Astrocyte (in vitro differentiated cells and primary cell): ENCODE data around the gene ADRA2A. TPM values are rescaled to one million over a fixed set of nuclear protein-coding genes. Genes with fewer than 3 reads are reported as not detected.

Experiments
- DNase-seq: peaks from one replicate; pipeline ENCODE4 v3.0.0-alpha.2; 2010; ENCODE audit warnings: low read depth
- FAIRE-seq: peaks from 2 replicates; lab custom pipeline; 2011; peaks lifted over from hg19 to GRCh38; lab: Jason Lieb, UNC
- H2AFZ ChIP-seq: 2 replicates; pipeline ENCODE4 v1.6.0; 2012; ENCODE audit warnings: low read depth, low read length, inconsistent platforms
- H3K27ac ChIP-seq: 2 replicates; pipeline ENCODE4 v1.5.1; 2011; ENCODE audit warnings: low read depth, low read length, inconsistent platforms
- H3K27me3 ChIP-seq: 2 replicates; pipeline ENCODE4 v1.6.0; 2011; ENCODE audit warnings: low read length, inconsistent platforms; ENCODE audit not compliant: insufficient read depth
- H3K36me3 ChIP-seq: 2 replicates; pipeline ENCODE4 v1.5.1; 2011; ENCODE audit warnings: low read length, inconsistent platforms; ENCODE audit not compliant: insufficient read depth
- H3K4me1 ChIP-seq: 2 replicates; pipeline ENCODE4 v1.5.1; 2011; ENCODE audit warnings: low read length, inconsistent platforms; ENCODE audit not compliant: insufficient read depth
- H3K4me2 ChIP-seq: 2 replicates; pipeline ENCODE4 v1.6.0; 2012; ENCODE audit warnings: low read length, inconsistent platforms
- H3K4me3 ChIP-seq: 2 replicates; pipeline ENCODE4 v1.5.1; 2011; ENCODE audit warnings: low read depth, mild to moderate bottlenecking, low read length, inconsistent platforms; ENCODE audit not compliant: insufficient read depth
- H3K79me2 ChIP-seq: 2 replicates; pipeline ENCODE4 v1.6.0; 2012; ENCODE audit warnings: mild to moderate bottlenecking, low read length, inconsistent platforms; ENCODE audit not compliant: insufficient read depth
- H3K9ac ChIP-seq: 2 replicates; pipeline ENCODE4 v1.6.0; 2012; ENCODE audit warnings: mild to moderate bottlenecking, low read length, inconsistent platforms
- H3K9me3 ChIP-seq: 2 replicates; pipeline ENCODE4 v1.5.1; 2012; ENCODE audit warnings: low read depth, mild to moderate bottlenecking, low read length, inconsistent platforms; ENCODE audit not compliant: insufficient read depth
- H4K20me1 ChIP-seq: 2 replicates; pipeline ENCODE4 v1.6.0; 2012; ENCODE audit warnings: low read length, inconsistent platforms; ENCODE audit not compliant: insufficient read depth
- H3K27ac Mint-ChIP-seq: one replicate; pipeline ENCODE4 v1.8.0; 2021; ENCODE audit warnings: mild to moderate bottlenecking, mixed read lengths; ENCODE audit not compliant: unreplicated experiment
- H3K27me3 Mint-ChIP-seq: one replicate; pipeline ENCODE4 v1.8.0; 2021; ENCODE audit warnings: low read depth, mixed read lengths; ENCODE audit not compliant: unreplicated experiment
- H3K36me3 Mint-ChIP-seq: one replicate; pipeline ENCODE4 v1.8.0; 2021; ENCODE audit warnings: low read depth, mixed read lengths; ENCODE audit not compliant: unreplicated experiment
- H3K4me1 Mint-ChIP-seq: one replicate; pipeline ENCODE4 v1.8.0; 2021; ENCODE audit warnings: low read depth, mixed read lengths; ENCODE audit not compliant: unreplicated experiment
- H3K4me3 Mint-ChIP-seq: one replicate; pipeline ENCODE4 v1.8.0; 2021; ENCODE audit warnings: mild to moderate bottlenecking, moderate library complexity, mixed read lengths; ENCODE audit not compliant: unreplicated experiment
- H3K9me3 Mint-ChIP-seq: one replicate; pipeline ENCODE4 v1.8.0; 2021; ENCODE audit warnings: mild to moderate bottlenecking, mixed read lengths; ENCODE audit not compliant: unreplicated experiment
- EZH2 ChIP-seq: IDR thresholded peaks from 2 replicates; pipeline ENCODE4 v1.6.1; 2012; ENCODE audit warnings: mild to moderate bottlenecking, low read length, inconsistent platforms; ENCODE audit not compliant: insufficient read depth
- total RNA-seq: library from RNA; stranded (reverse); gene quantifications from 2 replicates; pipeline ENCODE4 v1.2.1, GENCODE V29; 2021
- TF ChIP-seq, protein P1 (sequence below): IDR thresholded peaks from 2 replicates; pipeline ENCODE4 v1.5.1; 2011; ENCODE audit warnings: low read depth, mild to moderate bottlenecking, inconsistent platforms, low read length, moderate library complexity; ENCODE audit not compliant: insufficient read depth

The ADRA2A gene
- total RNA-seq, 1 donor from 2014 or later = 1.2 TPM

DNA sequence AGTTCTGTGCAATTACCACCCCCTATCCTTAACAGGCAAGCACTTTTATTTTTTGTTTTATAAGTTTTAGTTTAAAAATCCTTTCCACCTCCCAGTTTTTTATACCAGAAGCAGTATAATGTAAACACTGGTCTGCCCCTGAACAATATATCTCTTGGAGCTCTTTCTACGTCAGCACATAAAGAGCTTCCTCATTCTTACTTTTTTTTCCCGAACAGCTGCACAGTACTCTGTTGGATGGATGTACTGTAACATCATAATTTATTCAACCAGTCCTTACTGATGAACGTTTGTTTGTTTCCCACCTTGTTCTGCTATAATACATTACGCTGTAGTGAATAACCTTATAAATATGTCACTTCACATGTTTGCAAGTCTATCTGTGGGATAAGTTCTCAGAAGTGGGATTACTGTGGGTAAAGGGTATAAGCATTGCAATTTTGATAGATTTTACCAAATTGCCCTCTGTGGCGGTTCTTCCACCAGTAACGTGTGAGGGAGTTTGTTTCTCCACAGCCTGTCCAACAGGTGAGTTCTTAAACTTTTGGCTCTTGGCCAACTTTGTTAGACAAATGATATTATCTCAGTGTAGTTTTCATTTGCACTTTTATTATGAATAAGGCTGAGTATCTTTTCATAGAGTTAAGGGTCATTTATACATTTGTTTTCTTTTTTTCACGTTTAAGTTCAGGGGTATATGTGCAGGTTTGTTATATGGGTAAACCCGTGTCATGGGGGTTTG lies 32.8 kb downstream of the ADRA2A start:
- Histone ChIP-seq H3K27ac (no peak overlapping the region), H3K4me1 (no peaks in the 10 kb centered on the region), H2AFZ (no peak overlapping the region), H3K27me3 (no peaks in the 10 kb centered on the region), H4K20me1 (no peaks in the 10 kb centered on the region), H3K36me3 (no peaks in the 10 kb centered on the region), H3K4me2 (no peak overlapping the region), H3K79me2 (no peaks in the 10 kb centered on the region), H3K4me3 (no peak overlapping the region), H3K9ac (no peak overlapping the region), H3K9me3 (no peaks in the 10 kb centered on the region)
- no peak for TF ChIP-seq EZH2
- TF ChIP-seq, protein P1, sequence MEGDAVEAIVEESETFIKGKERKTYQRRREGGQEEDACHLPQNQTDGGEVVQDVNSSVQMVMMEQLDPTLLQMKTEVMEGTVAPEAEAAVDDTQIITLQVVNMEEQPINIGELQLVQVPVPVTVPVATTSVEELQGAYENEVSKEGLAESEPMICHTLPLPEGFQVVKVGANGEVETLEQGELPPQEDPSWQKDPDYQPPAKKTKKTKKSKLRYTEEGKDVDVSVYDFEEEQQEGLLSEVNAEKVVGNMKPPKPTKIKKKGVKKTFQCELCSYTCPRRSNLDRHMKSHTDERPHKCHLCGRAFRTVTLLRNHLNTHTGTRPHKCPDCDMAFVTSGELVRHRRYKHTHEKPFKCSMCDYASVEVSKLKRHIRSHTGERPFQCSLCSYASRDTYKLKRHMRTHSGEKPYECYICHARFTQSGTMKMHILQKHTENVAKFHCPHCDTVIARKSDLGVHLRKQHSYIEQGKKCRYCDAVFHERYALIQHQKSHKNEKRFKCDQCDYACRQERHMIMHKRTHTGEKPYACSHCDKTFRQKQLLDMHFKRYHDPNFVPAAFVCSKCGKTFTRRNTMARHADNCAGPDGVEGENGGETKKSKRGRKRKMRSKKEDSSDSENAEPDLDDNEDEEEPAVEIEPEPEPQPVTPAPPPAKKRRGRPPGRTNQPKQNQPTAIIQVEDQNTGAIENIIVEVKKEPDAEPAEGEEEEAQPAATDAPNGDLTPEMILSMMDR = no peak
- Mint-ChIP-seq H3K4me3 (no peak overlapping the region), H3K36me3 (no peaks in the 10 kb centered on the region), H3K4me1 (no peaks in the 10 kb centered on the region), H3K9me3 (peaks cover 4% of the 10 kb centered on the region), H3K27ac (no peak overlapping the region), H3K27me3 (peaks cover 17% of the 10 kb centered on the region)
- peak; percentile 32 for FAIRE-seq
- DNase-seq = no peak

DNA sequence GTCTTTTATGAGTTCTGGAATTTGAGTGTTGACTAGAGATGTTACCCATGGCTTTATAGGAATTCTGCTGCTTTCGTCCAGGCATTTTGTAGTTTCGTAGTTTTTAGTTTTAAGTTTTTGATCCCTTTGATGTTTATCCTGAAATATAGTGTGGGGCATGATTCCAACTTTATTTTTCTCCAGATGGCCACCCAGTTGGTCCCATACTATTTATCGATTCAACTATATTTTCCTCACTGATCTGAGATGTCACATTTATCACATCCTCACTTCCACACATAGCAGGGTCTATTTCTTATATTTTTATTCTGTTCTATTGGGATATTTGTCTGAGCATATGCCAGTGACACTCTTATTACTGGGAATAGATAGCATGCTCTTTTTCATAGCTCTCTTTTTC lies 33.9 kb downstream of the ADRA2A start:
- no peak overlapping the region for H3K27ac ChIP-seq
- H3K4me1 ChIP-seq = no peaks in the 10 kb centered on the region
- H3K27me3 Mint-ChIP-seq = peaks cover 15% of the 10 kb centered on the region
- no peak for FAIRE-seq
- no peak overlapping the region for H3K4me3 Mint-ChIP-seq
- no peaks in the 10 kb centered on the region for H3K36me3 Mint-ChIP-seq
- H3K4me1 Mint-ChIP-seq = no peaks in the 10 kb centered on the region
- no peak overlapping the region for H3K4me2 ChIP-seq
- DNase-seq = no peak
- no peak overlapping the region for H3K27ac Mint-ChIP-seq
- H3K9me3 ChIP-seq = no peaks in the 10 kb centered on the region
- H4K20me1 ChIP-seq = no peaks in the 10 kb centered on the region
- TF ChIP-seq EZH2 = no peak
- TF ChIP-seq, protein P1 = no peak
- H3K79me2 ChIP-seq = no peaks in the 10 kb centered on the region
- H3K27me3 ChIP-seq = no peaks in the 10 kb centered on the region
- no peak overlapping the region for H3K9ac ChIP-seq
- H2AFZ ChIP-seq = no peak overlapping the region
- no peak overlapping the region for H3K4me3 ChIP-seq
- H3K36me3 ChIP-seq = no peaks in the 10 kb centered on the region
- H3K9me3 Mint-ChIP-seq = peaks cover 4% of the 10 kb centered on the region

DNA sequence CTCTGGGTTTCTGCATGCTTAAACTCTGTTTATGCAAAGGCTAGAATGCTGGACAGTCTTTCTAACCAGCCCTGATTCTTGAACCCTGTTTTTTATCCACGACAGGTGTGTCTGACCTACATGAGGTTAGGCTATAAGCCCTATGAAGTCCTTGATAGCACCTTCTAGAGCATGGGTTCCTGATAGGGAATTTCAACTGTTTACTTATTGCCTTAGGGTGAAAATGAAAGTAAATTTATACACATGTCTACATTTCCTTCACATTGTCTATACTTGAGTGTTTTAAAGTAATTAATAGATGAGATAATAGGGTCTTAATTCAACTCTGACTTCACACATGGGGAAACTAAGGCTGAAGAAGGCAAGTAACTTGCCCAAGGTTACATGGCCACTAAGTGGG lies 35.5 kb downstream of the ADRA2A start:
- no peaks in the 10 kb centered on the region for H3K9me3 ChIP-seq

More for the DNA sequence above, 35.5 kb downstream of the ADRA2A start:
- Histone ChIP-seq H3K9ac (no peak overlapping the region), H3K27me3 (no peaks in the 10 kb centered on the region), H4K20me1 (no peaks in the 10 kb centered on the region), H3K4me3 (no peak overlapping the region), H3K79me2 (no peaks in the 10 kb centered on the region), H3K36me3 (no peaks in the 10 kb centered on the region), H3K4me1 (no peaks in the 10 kb centered on the region), H3K4me2 (no peak overlapping the region), H3K27ac (no peak overlapping the region), H2AFZ (no peak overlapping the region)
- peaks cover 4% of the 10 kb centered on the region for H3K9me3 Mint-ChIP-seq
- H3K4me3 Mint-ChIP-seq = no peak overlapping the region
- TF ChIP-seq, protein P1 = no peak
- no peak for TF ChIP-seq EZH2
- no peaks in the 10 kb centered on the region for H3K36me3 Mint-ChIP-seq
- no peak overlapping the region for H3K27ac Mint-ChIP-seq
- H3K4me1 Mint-ChIP-seq = no peaks in the 10 kb centered on the region
- H3K27me3 Mint-ChIP-seq = peaks cover 13% of the 10 kb centered on the region
- no peak for DNase-seq
- no peak for FAIRE-seq
